Thoracic aorta (tissue), 2 donors: Measurements from ENCODE around the gene KIRREL3. TPM values are rescaled to one million over a fixed set of nuclear protein-coding genes. Genes with fewer than 3 reads are reported as not detected.

Source experiments
- ATAC-seq: fragments of 150-250 bp; one replicate; pipeline ENCODE4 v1.8.0; 2017; ENCODE audit warnings: low read depth; ENCODE audit not compliant: insufficient number of reproducible peaks, low FRiP score
- DNase-seq: peaks from one replicate; pipeline ENCODE4 v3.0.0-alpha.2; 2020; ENCODE audit warnings: low spot score
- H3K27ac ChIP-seq, 2 donors: fragments of 200-600 bp; sonication (generic); 1 replicate in 1 of 2; 2 replicates in 1 of 2; pipeline ENCODE4 v1.5.1; 2016; ENCODE audit warnings: mild to moderate bottlenecking in 2 of 2, moderate library complexity in 2 of 2
- H3K27me3 ChIP-seq: fragments of 200-600 bp; sonication (generic); replicated peaks from 2 replicates; pipeline ENCODE4 v1.6.0; 2016; ENCODE audit warnings: mild to moderate bottlenecking; ENCODE audit not compliant: insufficient read depth
- H3K36me3 ChIP-seq: fragments of 200-600 bp; sonication (generic); one replicate; pipeline ENCODE4 v1.5.1; 2016
- H3K4me1 ChIP-seq, 2 donors: fragments of 200-600 bp; sonication (generic); 1 replicate in 1 of 2; 2 replicates in 1 of 2; pipeline versions ENCODE4 v1.5.1 to v1.6.0; 2016; ENCODE audit warnings: low read depth in 2 of 2, mild to moderate bottlenecking in 1 of 2; ENCODE audit not compliant: control insufficient read depth in 1 of 2
- H3K4me3 ChIP-seq: fragments of 200-600 bp; sonication (generic); 2 replicates; pipeline ENCODE4 v1.5.1; 2016; ENCODE audit warnings: mild to moderate bottlenecking
- H3K9me3 ChIP-seq: fragments of 200-600 bp; sonication (generic); 2 replicates; pipeline ENCODE4 v1.5.1; 2016
- total RNA-seq, 2 donors: library from RNA; depleted of rRNA; stranded (reverse); fragments of >200 nt; gene quantifications; one replicate each; pipeline versions ENCODE4 v1.1.0 to v1.2.3, GENCODE V29; 2016
- TF ChIP-seq, protein P1 (sequence below): fragments of 200-600 bp; sonication (generic); IDR thresholded peaks from one replicate; pipeline ENCODE4 v1.5.1; 2019; ENCODE audit warnings: antibody characterized with exemption

Gene KIRREL3
- total RNA-seq, 2 donors from 2014 or later: not detected

DNA sequence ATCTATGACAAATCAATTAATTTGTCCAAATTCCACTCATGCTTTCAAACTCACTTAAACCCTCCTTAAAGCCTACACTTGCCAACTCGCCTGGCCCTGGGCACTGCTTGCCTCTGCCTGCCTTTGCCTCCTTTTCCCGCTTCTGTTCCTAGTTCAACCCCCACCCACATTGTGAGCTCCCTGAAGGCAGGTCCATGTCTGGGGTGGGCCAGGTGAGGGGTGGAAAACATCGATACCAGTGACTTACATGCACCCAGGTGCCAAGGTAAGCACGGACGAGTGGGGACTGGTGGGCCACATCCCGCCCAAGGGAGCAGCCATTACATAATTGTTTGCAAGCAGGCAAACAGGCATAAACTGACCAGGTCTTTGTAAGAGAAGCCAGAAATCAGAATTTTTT lies 498.9 kb downstream of the KIRREL3 start:
- no peak for DNase-seq
- Histone ChIP-seq H3K4me1 (no peaks in the 10 kb centered on the region), H3K27me3 (no peaks in the 10 kb centered on the region), H3K9me3 (peaks cover 5% of the 10 kb centered on the region), H3K36me3 (no peaks in the 10 kb centered on the region), H3K4me3 (no peak overlapping the region), H3K27ac (no peak overlapping the region)
- ATAC-seq: no peak
- TF ChIP-seq, protein P1, sequence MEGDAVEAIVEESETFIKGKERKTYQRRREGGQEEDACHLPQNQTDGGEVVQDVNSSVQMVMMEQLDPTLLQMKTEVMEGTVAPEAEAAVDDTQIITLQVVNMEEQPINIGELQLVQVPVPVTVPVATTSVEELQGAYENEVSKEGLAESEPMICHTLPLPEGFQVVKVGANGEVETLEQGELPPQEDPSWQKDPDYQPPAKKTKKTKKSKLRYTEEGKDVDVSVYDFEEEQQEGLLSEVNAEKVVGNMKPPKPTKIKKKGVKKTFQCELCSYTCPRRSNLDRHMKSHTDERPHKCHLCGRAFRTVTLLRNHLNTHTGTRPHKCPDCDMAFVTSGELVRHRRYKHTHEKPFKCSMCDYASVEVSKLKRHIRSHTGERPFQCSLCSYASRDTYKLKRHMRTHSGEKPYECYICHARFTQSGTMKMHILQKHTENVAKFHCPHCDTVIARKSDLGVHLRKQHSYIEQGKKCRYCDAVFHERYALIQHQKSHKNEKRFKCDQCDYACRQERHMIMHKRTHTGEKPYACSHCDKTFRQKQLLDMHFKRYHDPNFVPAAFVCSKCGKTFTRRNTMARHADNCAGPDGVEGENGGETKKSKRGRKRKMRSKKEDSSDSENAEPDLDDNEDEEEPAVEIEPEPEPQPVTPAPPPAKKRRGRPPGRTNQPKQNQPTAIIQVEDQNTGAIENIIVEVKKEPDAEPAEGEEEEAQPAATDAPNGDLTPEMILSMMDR: no peak

DNA sequence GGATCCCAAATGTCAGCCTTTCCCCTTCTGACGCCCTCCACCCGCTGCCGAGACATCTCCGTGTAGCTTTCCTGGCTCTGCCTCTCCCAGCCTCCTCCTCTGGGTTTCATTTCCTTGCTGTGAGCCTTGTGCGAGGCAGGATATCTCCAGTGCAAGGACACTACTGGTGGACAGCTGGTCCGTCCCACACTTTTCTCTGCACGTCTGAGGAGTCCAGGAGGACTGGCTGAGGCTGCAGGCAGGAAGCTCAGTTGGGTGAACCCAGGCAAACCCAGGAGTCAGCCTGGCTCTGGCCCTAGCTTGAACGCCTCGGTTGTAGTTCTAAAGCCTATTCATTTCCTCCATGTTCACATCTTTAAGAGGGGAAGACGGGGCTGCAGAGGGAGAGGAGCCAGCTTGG lies 499.6 kb downstream of the KIRREL3 start:
- peaks cover 5% of the 10 kb centered on the region for H3K9me3 ChIP-seq
- no peak overlapping the region for H3K4me3 ChIP-seq
- DNase-seq: no peak
- no peak for ATAC-seq
- no peaks in the 10 kb centered on the region for H3K4me1 ChIP-seq
- no peaks in the 10 kb centered on the region for H3K27me3 ChIP-seq
- H3K27ac ChIP-seq: no peak overlapping the region
- TF ChIP-seq, protein P1: no peak
- no peaks in the 10 kb centered on the region for H3K36me3 ChIP-seq

DNA sequence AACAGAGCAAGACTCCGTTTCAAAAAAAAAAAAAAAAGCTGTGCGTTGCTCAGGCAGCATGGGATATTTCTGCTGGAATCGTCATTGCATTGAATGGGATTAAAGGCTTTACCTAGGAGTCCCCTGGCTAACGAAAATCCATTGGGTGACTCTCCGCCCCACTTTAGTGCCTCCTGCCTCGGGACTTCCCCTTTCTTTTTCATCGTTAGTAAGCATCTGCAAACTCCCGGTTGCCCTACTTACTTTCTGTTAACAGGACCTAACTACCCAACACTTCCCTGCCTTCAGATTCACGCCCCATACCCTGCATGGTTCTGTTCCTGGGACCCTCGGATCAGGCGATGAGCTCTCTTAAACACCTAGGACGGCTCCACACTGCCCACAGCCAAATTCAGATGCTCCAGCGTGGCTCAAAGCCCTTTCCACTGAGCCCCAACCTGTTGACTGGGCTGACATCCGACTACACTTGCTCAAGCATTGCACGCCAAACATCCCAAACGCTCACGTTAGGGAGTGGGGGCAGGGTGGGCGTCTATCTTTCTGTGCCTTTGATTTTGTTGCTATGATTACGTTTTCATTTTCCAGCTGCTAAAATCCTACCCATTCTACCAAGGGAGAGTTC lies 501.3 kb downstream of the KIRREL3 start:
- ATAC-seq (no peak), DNase-seq (no peak)
- Histone ChIP-seq H3K27ac (no peak overlapping the region), H3K4me3 (no peak overlapping the region), H3K9me3 (no peaks in the 10 kb centered on the region), H3K4me1 (no peaks in the 10 kb centered on the region), H3K27me3 (no peaks in the 10 kb centered on the region), H3K36me3 (no peaks in the 10 kb centered on the region)
- TF ChIP-seq, protein P1: no peak

DNA sequence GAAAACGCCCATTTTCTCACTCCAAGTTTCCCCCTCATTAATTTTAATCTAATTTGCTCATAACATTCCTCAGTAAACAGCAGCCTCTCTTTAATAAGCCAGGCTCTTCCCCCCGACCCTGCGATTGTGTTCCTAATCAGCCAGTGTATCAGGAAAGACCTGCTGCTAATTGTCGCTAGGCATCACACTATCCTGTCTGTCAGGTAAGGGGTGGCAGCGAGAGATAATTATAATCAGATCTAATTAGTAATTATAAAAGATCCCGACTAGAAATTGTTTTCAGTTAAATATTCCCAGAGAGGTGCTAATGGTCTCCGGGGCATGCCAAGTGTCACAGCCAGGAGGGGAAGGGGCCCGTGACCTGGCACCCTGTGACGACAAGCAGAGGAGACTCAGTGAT lies 502.3 kb downstream of the KIRREL3 start:
- Histone ChIP-seq H3K4me3 (no peak overlapping the region), H3K4me1 (no peaks in the 10 kb centered on the region), H3K9me3 (no peaks in the 10 kb centered on the region), H3K36me3 (no peaks in the 10 kb centered on the region), H3K27ac (no peak overlapping the region), H3K27me3 (no peaks in the 10 kb centered on the region)
- DNase-seq: no peak
- TF ChIP-seq, protein P1: no peak
- ATAC-seq: no peak

DNA sequence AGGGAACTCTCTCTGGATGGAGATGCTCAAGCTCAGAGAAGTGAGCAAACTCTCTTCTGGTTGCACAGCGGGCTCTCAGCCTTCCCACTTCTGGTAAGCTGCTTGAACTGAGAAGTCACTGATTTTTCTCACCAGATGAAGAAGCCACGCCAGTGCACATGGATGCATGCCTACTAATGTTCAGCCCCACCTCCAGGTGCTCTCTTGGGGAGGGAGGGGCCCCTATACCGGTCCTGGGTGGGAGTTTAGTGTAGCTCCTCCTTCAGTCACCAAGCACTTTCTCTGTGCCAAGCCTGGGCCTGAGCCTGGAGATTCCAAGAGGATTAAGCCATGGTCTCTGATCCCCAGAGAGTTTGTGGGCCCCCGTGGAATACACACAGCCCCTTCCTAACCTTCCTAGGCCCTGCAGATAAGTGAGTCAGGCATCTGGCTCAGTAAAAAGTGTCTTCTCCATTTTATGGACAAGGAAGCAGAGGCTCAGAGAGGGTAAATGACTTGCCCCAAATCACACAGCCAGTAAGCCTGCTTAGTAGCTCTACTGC lies 502.9 kb downstream of the KIRREL3 start:
- Histone ChIP-seq H3K27ac (no peak overlapping the region), H3K9me3 (no peaks in the 10 kb centered on the region), H3K4me3 (no peak overlapping the region), H3K36me3 (no peaks in the 10 kb centered on the region), H3K27me3 (no peaks in the 10 kb centered on the region), H3K4me1 (no peaks in the 10 kb centered on the region)
- ATAC-seq (no peak), DNase-seq (no peak)
- TF ChIP-seq, protein P1: no peak
